Endometrial microvascular endothelial cells (primary cell): Measurements from ENCODE around the gene MORN1. TPM values are rescaled to one million over a fixed set of nuclear protein-coding genes. Genes with fewer than 3 reads are reported as not detected.

ENCODE experiments used
- in situ Hi-C: cut with HindIII; loops from 2 replicates; pipeline ENCODE4 v1.10.0; 2017; ENCODE audit warnings: low sequenced_read_pairs, low pct_unique_long_range_greater_than_20kb; ENCODE audit errors: inconsistent ontology term
- total RNA-seq: library from RNA; depleted of rRNA; stranded (reverse); fragments of >200 nt; gene quantifications from one replicate; pipeline ENCODE4 v1.2.3, GENCODE V29; 2015; ENCODE audit errors: inconsistent ontology term

MORN1 gene
- total RNA-seq, 1 donor from 2014 or later = 2.4 TPM

DNA sequence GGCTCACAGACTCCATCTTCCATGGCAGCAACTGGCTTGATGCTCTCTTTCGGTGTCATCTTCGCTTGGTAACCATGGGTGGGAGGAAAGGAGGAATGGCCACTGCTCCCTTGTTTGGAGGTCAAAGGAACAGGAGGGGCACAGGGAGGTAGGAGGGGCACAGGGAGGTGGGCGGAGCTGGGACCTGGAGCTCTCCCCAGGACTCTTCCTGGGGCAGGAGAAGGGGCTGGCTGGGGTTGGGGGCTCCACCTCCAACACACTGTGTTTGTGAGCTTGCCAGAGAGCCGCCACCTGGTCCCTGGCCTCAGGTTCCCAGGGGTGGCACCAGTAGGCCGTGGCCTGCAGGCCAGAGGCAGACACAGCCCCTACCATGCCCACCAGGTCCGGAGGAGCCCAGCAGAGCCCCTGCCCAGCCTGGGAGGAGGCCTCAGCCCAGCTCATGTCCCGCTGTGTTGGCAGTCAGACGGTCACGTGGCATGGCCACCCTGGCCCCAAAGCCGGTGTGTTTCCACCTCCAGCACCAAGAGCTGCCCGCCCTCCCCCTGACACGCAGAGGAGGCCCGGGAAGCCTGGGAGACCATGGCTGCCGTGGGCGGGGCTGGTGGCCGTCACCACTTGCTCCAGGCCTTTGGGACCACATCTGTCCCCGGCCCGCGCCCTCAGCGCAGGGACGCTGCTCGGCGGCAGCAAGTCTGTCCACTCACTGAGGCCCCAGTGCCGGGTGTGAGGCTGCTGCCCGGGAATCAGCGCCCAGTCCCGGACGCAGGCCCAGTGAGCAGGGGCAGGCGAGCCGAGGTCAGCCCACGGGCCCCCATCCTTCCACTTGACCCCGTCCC lies 73.9 kb downstream of the MORN1 start:
- in situ Hi-C loops = no loop called here

DNA sequence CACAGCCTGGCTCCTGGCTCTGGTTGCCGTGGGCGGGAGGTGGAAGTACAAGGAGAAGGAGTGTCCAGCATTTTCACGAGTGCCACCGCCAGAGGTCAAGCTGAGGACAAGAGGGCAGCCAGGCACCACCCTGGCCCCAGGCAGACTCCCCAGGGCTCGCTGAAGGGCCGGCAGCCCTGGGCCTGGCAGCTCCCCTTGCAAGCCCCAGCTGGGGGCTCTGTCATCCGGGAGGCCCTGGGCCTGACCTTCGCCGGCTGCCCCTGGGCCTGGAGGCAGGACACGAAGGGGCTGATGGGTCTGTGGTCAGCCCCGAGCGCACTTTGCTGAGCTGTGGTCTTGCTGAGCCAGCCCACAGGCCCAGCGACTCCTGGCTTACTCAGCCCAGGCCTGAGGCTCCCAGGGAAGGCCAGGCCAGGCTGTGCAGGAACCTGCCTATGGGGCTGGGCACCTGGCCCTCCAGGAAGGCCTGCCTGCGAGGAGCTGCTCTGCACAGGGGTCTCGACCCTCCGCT lies 74.8 kb downstream of the MORN1 start:
- in situ Hi-C loops = no loop called here

DNA sequence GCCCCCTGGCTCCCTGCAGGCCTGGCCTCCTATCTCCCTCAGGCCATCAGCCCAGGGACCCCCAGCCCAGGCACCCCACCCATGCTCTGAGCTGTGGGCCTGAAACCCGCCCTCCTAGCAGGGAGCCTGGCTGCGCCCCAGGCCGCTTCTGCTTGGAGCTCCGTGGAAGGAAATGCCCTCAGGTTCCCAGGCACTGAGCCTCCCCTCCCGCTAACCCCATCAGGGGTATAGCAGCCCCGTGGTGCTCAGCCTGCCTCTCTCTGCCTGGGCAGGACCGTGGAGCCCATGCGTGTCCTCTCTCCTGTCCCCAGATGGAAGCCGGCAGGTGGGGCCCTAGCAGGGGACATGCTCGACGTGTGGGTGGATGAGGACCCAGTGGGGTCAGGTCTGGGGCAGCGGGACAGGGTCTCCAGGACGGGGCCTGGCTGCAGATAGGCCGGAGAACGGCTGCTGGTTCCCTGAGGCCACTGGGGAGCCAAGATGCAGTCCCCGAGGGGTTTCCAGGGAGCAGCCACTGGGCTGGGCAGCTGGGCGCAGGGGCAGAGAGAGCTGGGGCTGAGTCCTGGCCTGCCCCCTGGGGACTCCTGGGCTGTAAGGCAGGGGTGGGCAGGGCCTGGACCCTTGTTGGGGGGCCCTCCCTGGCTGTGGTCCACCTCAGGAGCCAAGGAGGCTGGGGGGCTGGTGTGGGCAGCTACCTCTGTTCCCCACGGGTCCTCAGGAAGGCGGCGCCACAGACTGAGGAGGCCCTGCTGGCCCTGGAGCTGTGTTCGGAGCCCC lies 75.5 kb downstream of the MORN1 start:
- in situ Hi-C loops = no loop called here

DNA sequence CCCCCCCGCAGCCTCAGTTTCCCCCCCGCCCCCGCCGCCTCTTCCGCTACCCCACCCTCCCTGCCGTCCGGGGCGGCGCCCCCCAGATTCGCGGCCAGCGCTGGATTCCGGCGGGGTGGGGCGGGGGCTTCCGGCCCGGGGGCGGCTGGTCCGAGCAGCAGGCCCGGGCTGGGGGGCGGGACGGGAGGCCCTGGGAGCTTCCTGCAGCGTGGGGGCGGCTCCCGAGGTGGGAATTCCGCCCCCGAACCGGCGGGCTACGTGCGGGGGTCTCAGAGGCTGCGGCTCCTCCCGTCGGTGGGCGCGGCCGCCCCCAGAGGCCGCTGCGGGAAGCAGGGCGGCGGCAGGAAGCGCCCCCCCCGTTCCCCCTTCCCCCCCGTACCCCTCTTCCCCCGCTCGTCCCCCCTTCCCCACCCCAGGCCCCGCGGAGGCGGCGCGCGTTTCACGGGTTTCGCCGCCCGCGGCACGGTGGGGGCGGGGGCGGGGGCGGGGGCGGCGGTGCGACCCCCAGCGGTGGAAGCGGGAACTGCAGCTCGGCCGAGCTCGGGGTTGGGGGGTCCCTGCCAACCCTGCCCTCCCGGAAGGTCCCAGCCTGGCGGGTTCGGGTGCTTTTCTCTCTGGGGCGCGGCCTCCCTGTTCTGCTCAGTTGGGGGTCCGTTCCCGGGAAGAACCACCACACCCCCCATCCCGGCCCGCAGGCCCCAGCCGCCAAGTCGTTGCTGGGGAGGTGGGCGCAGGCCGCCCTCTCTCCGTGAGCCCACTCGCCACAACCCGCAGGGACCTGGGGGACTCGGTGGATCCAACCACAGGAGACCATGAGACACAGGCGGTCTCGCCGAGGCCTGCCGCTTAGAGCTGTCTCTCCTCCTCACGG lies 76.3 kb downstream of the MORN1 start:
- in situ Hi-C loops = no loop called here

DNA sequence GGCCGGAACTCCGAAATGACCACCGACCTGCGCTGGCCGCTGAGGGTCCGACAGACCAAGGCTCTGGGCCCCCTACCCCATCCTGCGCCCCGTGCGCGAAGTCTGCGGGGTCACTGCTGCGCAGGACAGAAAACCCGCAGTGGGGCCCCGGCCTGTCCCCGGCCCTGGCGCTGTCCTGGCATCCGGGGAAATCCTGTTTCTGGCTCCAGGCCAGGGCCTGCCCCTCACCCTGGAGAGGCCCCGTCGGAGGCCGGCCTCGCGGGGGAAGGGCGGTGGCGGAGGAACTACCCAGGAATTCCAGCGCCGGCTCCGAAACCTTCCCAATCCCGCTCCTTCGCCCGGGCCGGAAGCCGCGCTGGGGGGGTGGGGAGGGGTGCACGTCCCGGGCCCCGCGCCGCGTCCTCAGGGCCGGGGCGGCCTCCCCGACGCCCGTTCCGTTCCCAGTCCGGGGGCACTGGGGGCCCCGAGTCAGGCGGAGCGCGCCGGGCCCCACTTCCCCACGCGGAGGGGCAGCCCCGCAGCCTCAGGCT lies 77.0 kb downstream of the MORN1 start:
- in situ Hi-C loops = no loop called here

DNA sequence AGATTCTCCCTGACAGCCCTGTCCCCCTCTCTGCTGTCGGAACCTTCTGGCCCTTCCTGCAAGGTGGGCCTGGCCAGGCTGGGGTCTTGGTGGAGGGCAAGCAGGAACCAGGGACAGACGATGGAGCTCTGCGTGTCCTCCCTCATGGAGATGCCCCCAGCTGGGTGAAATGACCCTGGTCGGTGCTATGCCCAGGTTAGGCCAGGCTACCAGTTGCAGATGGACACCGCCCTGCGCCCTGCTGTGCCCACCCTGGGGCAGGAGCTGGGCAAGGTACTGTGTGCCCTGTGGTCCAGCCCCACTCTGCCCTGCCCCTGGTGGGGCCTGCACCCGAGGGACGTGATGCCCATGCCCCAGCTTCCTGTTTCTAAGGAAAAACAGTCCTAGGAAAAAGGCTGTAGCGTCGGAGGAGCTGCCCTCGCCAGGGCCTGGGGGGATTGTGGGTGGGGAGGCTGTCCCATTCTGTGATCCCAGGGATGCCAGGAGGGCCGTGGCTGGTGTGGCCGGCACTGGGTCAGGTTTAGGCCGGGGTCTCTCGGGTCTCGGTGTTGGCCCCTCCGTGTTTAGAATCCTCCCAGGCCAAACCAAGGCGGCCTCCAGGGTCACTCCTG lies 77.6 kb downstream of the MORN1 start:
- in situ Hi-C loops = no loop called here

DNA sequence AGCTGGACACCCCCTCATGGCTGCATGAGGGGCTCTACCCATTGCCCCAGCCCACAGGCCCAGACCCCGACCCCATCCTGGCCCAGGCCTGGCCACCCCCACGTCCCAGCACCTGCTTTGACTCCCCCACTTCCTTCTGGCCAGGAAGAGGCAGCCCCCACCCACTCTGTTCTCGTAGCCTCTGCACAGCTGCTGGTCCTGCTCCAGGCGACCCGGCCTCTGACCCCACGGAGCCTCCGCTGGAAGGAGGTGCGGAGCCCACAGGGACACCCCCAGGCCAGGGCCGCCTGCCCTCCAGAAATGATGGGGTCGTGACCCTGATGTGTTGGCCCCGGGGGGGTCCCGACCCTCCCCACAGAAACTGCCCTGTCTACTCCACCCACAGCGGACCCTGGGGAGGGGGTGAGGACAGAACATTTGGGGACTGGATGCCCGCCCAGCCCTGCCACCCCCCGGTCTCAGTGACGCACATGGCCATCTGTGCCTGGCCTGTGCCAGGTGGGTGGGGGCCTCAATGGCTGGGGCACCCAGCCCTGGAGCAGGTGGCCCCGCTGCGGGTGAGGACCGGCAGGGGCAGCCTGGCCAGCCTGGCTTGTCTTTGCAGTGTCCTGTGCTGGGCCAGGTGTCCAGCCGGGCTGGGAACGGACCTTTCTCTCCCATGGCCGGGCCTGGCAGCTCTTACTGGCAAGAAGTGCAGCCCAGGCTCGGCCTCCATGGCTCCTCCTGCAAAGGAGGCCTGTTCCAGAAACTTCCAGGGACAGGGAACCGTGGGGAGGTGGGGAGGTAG lies 78.6 kb downstream of the MORN1 start:
- in situ Hi-C loops = no loop called here

DNA sequence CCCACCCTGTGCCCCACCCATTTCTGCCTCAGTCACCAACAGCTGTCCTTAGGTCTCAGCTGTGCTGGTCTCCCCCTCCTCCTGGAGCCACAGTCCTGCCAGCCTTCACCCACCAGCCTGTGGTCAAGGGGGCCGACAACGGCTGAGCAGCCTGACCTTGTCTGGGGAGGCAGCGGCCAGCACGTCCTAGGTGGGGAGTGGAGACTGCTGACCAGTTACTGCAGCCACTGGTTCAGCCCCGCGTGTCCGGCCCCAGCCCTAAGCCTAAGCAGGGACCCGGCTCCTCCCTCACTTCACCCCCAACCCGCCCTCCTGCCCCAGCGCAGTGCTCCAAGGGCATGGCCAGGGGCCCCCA lies 79.2 kb downstream of the MORN1 start:
- in situ Hi-C loops = no loop called here

DNA sequence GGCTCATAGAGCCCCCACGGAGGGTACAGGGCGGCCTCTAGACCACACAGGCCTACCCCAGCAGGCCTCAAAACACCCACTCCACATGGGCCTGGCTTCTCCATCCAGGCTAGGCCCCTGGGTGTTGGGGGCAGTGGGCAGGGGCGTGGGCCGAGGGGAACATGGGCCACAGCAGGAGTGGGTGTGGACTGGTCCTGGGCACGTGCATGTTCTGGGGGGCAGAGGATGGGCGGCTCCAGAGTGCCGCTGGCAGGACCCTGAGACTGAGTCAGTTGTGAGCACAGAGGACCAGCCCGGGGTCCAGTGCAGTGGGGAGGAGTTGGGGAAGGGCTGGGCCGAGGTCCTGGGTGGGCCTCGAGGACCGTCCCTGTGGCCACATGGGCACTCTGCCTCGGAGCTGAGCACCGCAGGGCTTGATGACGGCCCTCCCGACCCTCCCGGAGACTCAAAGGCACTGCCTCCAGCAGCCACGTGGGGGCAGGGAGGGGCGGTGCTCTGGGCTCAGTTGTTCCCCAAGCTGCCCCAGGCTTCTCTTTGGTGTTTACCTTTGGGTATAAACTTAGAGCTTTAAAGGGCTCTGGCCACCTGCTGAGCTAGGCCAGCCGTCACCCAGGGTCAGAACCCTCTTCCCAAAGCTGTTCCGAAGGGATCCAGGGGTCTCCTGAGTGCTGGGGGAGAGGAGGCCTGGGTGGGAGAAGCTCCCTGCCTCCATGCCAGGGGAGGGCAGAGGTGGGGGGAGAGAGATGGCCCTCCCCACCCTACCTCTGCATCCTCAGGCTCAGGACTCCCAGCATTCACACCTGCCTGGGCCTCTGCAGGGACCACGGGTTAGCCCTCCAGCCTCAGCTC lies 79.9 kb downstream of the MORN1 start:
- in situ Hi-C loops = no loop called here

DNA sequence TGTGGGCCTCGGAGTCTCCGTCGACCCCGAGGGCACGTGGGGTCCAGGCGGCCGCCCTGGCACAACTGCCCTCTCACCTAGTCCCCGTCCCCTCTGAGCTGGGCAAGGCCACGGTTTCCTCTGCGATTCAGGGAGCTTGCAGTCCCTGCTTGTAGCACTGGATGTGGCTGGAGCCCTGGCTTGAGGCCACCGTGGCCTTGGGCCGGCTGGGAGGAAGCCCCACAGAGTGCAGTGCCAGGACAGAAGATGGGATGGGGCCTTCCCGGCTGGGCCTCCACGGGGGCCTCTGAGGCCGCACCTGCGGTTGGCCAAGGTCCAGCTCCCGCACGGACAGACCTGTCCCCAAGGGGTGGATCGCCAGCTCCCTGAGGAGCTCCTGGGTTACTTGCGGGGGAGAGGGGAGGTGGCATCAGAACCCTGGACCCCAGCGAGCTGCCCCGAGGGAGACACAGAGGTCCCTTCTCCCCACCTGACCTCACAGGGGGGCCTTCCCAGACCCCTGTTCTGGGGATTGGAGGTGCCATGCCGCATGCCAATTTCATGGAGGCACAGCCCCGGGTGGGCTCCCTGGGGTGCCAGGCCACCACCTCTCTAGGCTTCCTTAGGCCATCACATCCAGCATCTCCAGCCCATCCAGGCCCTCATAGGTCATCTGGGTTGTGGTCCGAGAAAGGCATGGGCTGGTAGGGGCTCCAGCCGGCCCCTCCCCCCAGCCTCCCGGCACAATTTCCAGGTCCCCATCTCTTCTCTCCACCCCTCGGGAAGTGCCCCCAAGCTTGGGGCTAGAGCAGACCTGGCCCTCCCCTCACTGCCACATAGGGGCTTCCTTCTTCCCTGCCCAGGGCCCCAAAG lies 80.8 kb downstream of the MORN1 start:
- in situ Hi-C loops = no loop called here

DNA sequence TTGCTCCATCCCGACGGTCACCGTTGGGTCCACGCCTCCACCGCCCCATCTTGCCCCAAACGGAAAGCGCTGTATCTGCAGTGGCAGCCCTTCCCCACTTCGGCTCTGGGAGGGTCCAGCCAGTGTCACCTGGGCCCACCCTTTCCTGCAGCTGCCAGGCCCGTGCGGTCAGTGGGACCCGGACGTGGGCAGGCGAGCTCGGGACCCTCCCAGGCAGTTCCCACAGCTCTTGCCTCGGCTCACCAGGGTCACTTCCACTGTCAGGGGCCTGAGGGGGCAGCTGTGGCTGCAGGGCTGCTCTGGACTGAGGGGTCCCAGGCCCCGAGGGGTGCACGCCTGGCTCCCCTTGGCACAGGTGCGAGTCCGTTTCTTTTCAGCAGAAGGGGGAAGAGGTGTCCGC lies 82.5 kb downstream of the MORN1 start:
- in situ Hi-C loops = loop anchor here (10.0 kb wide), 1 partner anchor 114 kb away; the partner anchor contains the start of gene FAAP20

DNA sequence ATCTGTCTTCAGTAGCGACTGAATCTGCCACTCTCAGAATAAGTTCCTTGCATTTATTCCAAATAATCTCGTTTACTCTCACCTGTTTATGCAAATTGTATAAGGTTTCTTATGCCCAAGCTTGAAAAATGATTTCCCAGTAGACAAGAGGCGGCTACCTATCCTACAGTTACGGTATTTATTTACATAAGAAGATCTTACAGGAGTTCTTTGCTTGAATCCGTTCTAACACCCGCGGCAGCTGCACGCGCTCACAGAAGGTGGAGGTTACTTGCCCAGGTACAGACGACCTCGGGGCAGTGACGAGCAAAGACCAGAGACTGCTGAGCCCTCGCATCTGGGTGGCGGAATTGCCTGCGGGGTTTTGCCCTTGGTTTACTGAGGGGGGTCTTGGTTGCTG lies 83.4 kb downstream of the MORN1 start:
- in situ Hi-C loops = loop anchor here (10.0 kb wide), 1 partner anchor 113 kb away; the partner anchor contains the start of gene FAAP20

DNA sequence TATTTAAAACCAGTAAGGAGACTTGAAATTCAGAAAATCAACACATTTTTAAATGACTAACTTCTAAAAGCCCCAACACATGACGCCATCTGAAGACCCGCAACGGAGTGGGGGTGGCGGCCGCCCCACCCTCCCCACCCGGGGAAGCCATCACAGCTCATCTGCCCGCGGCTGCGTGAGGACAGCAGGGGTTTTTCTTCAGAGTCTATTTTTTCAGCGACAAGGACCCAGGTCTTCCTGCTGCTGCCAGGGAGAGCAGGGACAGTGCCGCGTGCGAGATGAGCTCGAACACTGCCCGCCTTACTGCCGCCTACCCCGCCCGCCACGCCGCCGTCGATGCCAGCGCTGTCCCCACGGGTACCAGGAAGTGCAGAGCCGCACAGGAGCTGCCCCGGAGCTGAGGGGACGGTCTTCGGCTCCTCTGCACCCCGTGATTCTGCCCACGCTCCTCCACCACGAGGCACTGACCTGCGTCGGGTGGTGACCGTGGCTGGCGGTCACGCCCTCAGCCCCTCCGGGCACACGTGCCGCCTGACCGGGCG lies 84.2 kb downstream of the MORN1 start:
- in situ Hi-C loops = loop anchor here (10.0 kb wide), 1 partner anchor 112 kb away; the partner anchor contains the start of gene FAAP20

DNA sequence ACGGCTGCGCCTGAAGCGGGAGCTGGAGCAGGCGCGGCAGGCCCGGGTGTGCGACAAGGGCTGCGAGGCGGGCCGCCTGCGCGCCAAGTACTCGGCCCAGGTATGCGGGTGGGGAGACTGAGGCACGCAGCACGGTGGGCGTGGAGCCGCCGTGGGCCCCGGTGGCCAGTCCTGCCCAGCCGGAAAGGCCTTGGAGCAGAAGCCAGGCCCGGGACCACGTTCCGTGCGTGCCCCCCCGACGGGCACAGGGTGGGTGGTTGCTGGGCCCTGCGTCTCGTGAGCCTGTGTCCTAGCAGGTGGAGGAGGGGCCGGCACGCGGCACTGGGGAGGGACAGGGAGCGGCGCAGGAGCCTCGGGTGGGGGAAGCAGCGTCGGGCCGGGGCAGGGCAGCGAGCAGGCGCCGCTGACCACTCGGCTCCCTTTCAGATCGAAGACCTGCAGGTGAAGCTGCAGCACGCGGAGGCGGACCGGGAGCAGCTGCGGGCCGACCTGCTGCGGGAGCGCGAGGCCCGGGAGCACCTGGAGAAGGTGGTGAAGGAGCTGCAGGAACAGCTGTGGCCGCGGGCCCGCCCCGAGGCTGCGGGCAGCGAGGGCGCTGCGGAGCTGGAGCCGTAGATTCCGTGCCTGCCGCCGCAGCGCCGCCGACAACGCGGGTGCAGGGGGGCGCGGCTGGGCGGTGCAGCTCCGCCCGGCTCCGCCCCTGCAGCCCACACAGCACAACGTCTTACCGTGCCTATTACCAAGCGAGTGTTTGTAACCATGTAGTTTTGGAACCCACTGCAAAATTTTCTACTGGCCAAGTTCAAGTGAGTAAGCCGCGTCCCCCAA lies 85.0 kb downstream of the MORN1 start:
- in situ Hi-C loops = loop anchor here (10.0 kb wide), 1 partner anchor 112 kb away; the partner anchor contains the start of gene FAAP20
